Measurements from ENCODE around the gene CACHD1. TPM values are rescaled to one million over a fixed set of nuclear protein-coding genes. Genes with fewer than 3 reads are reported as not detected.

CACHD1 gene
- total RNA-seq, 1 donor from 2014 or later, result 24.1 TPM

DNA sequence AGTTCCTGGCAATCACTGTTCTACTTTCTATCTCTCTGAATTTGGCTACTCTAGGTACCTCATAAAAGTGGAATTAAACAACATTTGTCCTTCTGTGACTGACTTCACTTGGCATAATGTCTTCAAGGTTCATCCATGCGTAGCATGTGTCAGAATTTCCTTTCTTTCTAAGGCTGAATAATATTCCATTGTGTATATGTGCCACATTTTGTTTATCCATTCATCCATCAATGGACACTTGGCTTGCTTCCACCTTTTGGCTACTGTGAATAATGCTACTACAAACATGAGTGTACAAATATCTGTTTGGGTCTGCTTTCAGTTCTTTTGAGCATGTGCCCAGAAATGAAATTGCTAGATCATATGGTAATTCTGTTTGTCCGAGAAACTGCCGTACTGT lies 14.7 kb downstream of the CACHD1 start:
- no peak overlapping the region for H3K27ac Mint-ChIP-seq

DNA sequence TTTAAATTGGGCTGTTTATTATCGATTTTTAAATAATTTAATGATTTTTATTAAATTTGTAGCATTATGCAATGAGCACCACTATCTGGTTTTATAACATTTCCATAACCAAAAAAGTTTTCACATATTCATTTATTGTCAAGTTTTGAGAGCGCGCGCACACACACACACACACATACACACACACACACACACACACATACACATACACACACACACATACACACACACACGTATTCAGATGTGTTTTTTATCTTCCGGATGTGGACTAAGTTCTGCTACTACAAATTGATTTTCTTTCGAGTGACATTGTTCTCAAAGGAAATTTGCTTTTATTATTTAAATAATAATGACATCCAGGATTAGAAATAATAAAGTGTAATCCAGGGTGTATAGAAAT lies 16.3 kb downstream of the CACHD1 start:
- peaks cover 28% of the 10 kb centered on the region for H3K27me3 Mint-ChIP-seq (ENCODE audit: low read depth)
- DNase-seq (ENCODE audit: low spot score in 2 of 2, unreplicated experiment in 2 of 2), result no peak
- peaks cover 32% of the 10 kb centered on the region for H3K4me1 Mint-ChIP-seq
- TF ChIP-seq, protein P1, sequence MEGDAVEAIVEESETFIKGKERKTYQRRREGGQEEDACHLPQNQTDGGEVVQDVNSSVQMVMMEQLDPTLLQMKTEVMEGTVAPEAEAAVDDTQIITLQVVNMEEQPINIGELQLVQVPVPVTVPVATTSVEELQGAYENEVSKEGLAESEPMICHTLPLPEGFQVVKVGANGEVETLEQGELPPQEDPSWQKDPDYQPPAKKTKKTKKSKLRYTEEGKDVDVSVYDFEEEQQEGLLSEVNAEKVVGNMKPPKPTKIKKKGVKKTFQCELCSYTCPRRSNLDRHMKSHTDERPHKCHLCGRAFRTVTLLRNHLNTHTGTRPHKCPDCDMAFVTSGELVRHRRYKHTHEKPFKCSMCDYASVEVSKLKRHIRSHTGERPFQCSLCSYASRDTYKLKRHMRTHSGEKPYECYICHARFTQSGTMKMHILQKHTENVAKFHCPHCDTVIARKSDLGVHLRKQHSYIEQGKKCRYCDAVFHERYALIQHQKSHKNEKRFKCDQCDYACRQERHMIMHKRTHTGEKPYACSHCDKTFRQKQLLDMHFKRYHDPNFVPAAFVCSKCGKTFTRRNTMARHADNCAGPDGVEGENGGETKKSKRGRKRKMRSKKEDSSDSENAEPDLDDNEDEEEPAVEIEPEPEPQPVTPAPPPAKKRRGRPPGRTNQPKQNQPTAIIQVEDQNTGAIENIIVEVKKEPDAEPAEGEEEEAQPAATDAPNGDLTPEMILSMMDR (IDR thresholded peaks at IDR 0.05; ENCODE audit: unreplicated experiment), result no peak
- H3K27ac Mint-ChIP-seq, result no peak overlapping the region
- no peak overlapping the region for H3K4me3 Mint-ChIP-seq
- H3K36me3 Mint-ChIP-seq, result no peaks in the 10 kb centered on the region
- H3K9me3 Mint-ChIP-seq, result no peaks in the 10 kb centered on the region

More for the DNA sequence above, 14.7 kb downstream of the CACHD1 start:
- TF ChIP-seq, protein P1 (IDR thresholded peaks at IDR 0.05; ENCODE audit: unreplicated experiment), result no peak
- no peak for DNase-seq (ENCODE audit: low spot score in 2 of 2, unreplicated experiment in 2 of 2)
- Mint-ChIP-seq H3K4me1 (peaks cover 38% of the 10 kb centered on the region), H3K27me3 (ENCODE audit: low read depth) (peaks cover 31% of the 10 kb centered on the region), H3K36me3 (no peaks in the 10 kb centered on the region), H3K4me3 (no peak overlapping the region), H3K9me3 (no peaks in the 10 kb centered on the region)

DNA sequence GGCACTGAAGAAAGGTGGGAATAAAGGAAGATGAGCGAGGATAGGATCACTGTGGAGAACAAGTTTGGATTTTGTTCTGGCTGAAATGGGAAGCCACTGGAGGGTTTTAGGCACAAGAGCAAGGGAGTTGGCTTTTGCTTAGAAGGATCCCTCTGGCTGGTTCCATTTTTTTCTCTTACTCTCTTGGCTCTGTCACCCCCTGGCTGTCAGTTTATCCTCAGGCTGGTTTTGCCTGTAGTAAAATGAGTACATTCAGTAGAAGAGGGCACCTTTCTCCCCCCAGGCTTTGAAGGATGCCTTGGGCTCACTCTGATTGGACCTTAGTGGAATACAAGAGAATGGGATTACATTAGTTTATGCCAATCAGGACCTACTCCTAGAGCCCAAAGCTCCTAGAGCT lies 17.1 kb downstream of the CACHD1 start:
- no peak for DNase-seq (ENCODE audit: low spot score in 2 of 2, unreplicated experiment in 2 of 2)
- Mint-ChIP-seq H3K36me3 (no peaks in the 10 kb centered on the region), H3K4me3 (no peak overlapping the region), H3K27me3 (ENCODE audit: low read depth) (peaks cover 28% of the 10 kb centered on the region), H3K4me1 (peaks cover 28% of the 10 kb centered on the region), H3K27ac (no peak overlapping the region), H3K9me3 (no peaks in the 10 kb centered on the region)
- TF ChIP-seq, protein P1 (IDR thresholded peaks at IDR 0.05; ENCODE audit: unreplicated experiment), result no peak

DNA sequence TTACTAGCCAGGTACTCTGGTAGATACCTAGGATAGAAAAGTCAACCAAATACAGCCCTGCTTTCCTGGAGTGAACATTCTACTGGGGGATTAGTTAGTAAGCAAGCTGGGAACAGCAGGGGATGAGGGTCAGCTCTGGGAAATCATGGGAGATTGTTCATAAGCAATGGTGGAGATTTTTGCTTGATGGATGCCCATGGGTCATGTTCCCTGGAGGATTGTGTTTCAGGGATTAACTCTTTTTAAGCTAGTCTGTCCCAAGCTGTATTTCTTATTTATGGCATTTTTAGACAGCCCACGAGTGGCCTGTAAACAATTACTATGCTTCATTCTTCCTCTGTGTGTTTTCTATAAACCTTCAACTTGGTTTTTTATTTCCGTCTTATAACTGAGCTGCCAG lies 18.9 kb downstream of the CACHD1 start:
- Mint-ChIP-seq H3K27ac (peak overlapping the region; percentile 52), H3K27me3 (ENCODE audit: low read depth) (peaks cover 19% of the 10 kb centered on the region), H3K4me3 (no peak overlapping the region), H3K4me1 (peaks cover 18% of the 10 kb centered on the region), H3K9me3 (no peaks in the 10 kb centered on the region), H3K36me3 (no peaks in the 10 kb centered on the region)
- TF ChIP-seq, protein P1 (IDR thresholded peaks at IDR 0.05; ENCODE audit: unreplicated experiment), result no peak
- DNase-seq (ENCODE audit: low spot score in 2 of 2, unreplicated experiment in 2 of 2), result no peak

DNA sequence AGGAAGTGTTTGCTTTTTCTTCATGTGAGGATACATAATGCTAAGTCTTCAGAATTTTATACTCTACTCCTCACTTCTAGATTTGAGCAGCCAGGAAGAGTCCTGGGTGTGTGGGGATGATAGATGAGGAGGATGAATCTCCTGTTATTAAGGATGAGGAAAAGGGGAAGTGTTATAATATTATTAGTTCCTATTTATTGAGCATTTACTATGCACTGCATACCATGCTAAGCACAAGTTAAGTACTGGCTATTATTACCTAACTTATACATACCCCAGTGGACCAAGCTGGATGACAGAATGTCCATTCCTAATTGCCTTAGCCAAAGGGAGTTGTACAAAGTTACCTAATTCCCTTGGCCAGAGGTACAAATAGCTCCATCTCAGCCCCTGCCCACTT lies 19.8 kb downstream of the CACHD1 start:
- no peaks in the 10 kb centered on the region for H3K9me3 Mint-ChIP-seq
- TF ChIP-seq, protein P1 (IDR thresholded peaks at IDR 0.05; ENCODE audit: unreplicated experiment), result no peak
- no peak overlapping the region for H3K27ac Mint-ChIP-seq
- DNase-seq (ENCODE audit: low spot score in 2 of 2, unreplicated experiment in 2 of 2), result no peak
- no peak overlapping the region for H3K4me3 Mint-ChIP-seq
- H3K4me1 Mint-ChIP-seq, result peaks cover 21% of the 10 kb centered on the region
- no peaks in the 10 kb centered on the region for H3K36me3 Mint-ChIP-seq
- peaks cover 11% of the 10 kb centered on the region for H3K27me3 Mint-ChIP-seq (ENCODE audit: low read depth)
